Measurements from ENCODE around the gene PLEKHA1.

- TF ChIP-seq, protein P1, sequence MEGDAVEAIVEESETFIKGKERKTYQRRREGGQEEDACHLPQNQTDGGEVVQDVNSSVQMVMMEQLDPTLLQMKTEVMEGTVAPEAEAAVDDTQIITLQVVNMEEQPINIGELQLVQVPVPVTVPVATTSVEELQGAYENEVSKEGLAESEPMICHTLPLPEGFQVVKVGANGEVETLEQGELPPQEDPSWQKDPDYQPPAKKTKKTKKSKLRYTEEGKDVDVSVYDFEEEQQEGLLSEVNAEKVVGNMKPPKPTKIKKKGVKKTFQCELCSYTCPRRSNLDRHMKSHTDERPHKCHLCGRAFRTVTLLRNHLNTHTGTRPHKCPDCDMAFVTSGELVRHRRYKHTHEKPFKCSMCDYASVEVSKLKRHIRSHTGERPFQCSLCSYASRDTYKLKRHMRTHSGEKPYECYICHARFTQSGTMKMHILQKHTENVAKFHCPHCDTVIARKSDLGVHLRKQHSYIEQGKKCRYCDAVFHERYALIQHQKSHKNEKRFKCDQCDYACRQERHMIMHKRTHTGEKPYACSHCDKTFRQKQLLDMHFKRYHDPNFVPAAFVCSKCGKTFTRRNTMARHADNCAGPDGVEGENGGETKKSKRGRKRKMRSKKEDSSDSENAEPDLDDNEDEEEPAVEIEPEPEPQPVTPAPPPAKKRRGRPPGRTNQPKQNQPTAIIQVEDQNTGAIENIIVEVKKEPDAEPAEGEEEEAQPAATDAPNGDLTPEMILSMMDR (conservative IDR thresholded peaks at IDR 0.05 in 1 of 2, IDR thresholded peaks at IDR 0.05 in 1 of 2; ENCODE audit: extremely low read depth in 1 of 2, insufficient read depth in 1 of 2, low read depth in 1 of 2, low read length in 2 of 2) = no peak
- no peak for TF ChIP-seq EZH2 (IDR thresholded peaks at IDR 0.05; ENCODE audit: borderline replicate concordance, low read length)
These were observed 84.2 kb downstream of the PLEKHA1 start for GRCh38 chr10:122458693-122459092.
